ENCODE results near the gene MED10. TPM values are rescaled to one million over a fixed set of nuclear protein-coding genes. Genes with fewer than 3 reads are reported as not detected.

Gene MED10
- 32.7 TPM for total RNA-seq

GRCh38 chr5:6377905-6378765 is at the start of gene MED10:
Gene MED10 (minus strand): TSS chr5:6378547. CDS start chr5:6378483, 64 bp downstream.
- Histone ChIP-seq H3K36me3 (peaks cover 0 to 25% of the 10 kb centered on the region in 2 donors), H3K4me3 (peak within 1 kb of the TSS; percentile 83 to 99), H3K4me1 (peaks cover 29% of the 10 kb centered on the region), H3K27me3 (no peaks in the 10 kb centered on the region), H3K27ac (peak within 1 kb of the TSS; percentile 81), H3K9me3 (no peaks in the 10 kb centered on the region)
- intact Hi-C loops (cut with DNase I), result no loop called here
- DNase-seq (ENCODE audit: extremely low spot score in 2 of 2), result peak; percentile 93 to 97
- peak in 1 of 2 donors; percentile 29 for TF ChIP-seq POLR2A (IDR thresholded peaks at IDR 0.05)
- TF ChIP-seq CTCF (IDR thresholded peaks at IDR 0.05), result no peak
- peak; percentile 63 to 86 for TF ChIP-seq POLR2AphosphoS5 (IDR thresholded peaks at IDR 0.05; ENCODE audit: insufficient read depth in 1 of 2, low read depth in 1 of 2)

GRCh38 chr5:6427694-6428093 is 49.3 kb upstream of the MED10 start:
- no peaks in the 10 kb centered on the region for H3K27me3 ChIP-seq
- H3K4me1 ChIP-seq, result no peaks in the 10 kb centered on the region
- no peak for DNase-seq (ENCODE audit: extremely low spot score in 2 of 2)
- no peaks in the 10 kb centered on the region for H3K36me3 ChIP-seq
- TF ChIP-seq POLR2AphosphoS5 (IDR thresholded peaks at IDR 0.05; ENCODE audit: insufficient read depth in 1 of 2, low read depth in 1 of 2), result no peak
- no peak for TF ChIP-seq POLR2A (IDR thresholded peaks at IDR 0.05)
- no peak for TF ChIP-seq CTCF (IDR thresholded peaks at IDR 0.05)
- intact Hi-C loops (cut with DNase I), result no loop called here
- H3K27ac ChIP-seq, result no peak overlapping the region
- H3K9me3 ChIP-seq, result no peaks in the 10 kb centered on the region
- H3K4me3 ChIP-seq, result no peak overlapping the region

- Histone ChIP-seq H3K4me3 (no peak overlapping the region), H3K4me1 (no peaks in the 10 kb centered on the region), H3K36me3 (no peaks in the 10 kb centered on the region), H3K27me3 (no peaks in the 10 kb centered on the region), H3K27ac (no peak overlapping the region), H3K9me3 (no peaks in the 10 kb centered on the region)
- no peak for TF ChIP-seq POLR2AphosphoS5 (IDR thresholded peaks at IDR 0.05; ENCODE audit: insufficient read depth in 1 of 2, low read depth in 1 of 2)
- no peak for TF ChIP-seq POLR2A (IDR thresholded peaks at IDR 0.05)
- TF ChIP-seq CTCF (IDR thresholded peaks at IDR 0.05), result no peak
- intact Hi-C loops (cut with DNase I), result no loop called here
- DNase-seq (ENCODE audit: extremely low spot score in 2 of 2), result no peak
These were observed 46.4 kb upstream of the MED10 start for GRCh38 chr5:6424700-6425099.

- H3K27me3 ChIP-seq, result no peaks in the 10 kb centered on the region
- H3K36me3 ChIP-seq, result no peaks in the 10 kb centered on the region
- no peak overlapping the region for H3K4me3 ChIP-seq
- H3K4me1 ChIP-seq, result peaks cover 4% of the 10 kb centered on the region
- H3K9me3 ChIP-seq, result no peaks in the 10 kb centered on the region
- peak in 1 of 2 donors; percentile 56 for DNase-seq (ENCODE audit: extremely low spot score in 2 of 2)
- no peak for TF ChIP-seq CTCF (IDR thresholded peaks at IDR 0.05)
- TF ChIP-seq POLR2AphosphoS5 (IDR thresholded peaks at IDR 0.05; ENCODE audit: insufficient read depth in 1 of 2, low read depth in 1 of 2), result no peak
- TF ChIP-seq POLR2A (IDR thresholded peaks at IDR 0.05), result no peak
- no peak overlapping the region for H3K27ac ChIP-seq
- intact Hi-C loops (cut with DNase I), result no loop called here
These were observed 45.8 kb upstream of the MED10 start for GRCh38 chr5:6424110-6424659.
